Vagina (tissue), 2 donors: Measurements from ENCODE around the gene VPS39. TPM values are rescaled to one million over a fixed set of nuclear protein-coding genes. Genes with fewer than 3 reads are reported as not detected.

Experiments
- DNase-seq, 2 donors: peaks; one replicate each; pipeline ENCODE4 v3.0.0-alpha.2; 2017; ENCODE audit errors: extremely low spot score in 2 of 2
- H3K27ac ChIP-seq: fragments of 200-600 bp; sonication (generic); one replicate; pipeline ENCODE4 v1.5.1; 2019
- H3K27me3 ChIP-seq: fragments of 200-600 bp; sonication (generic); one replicate; pipeline ENCODE4 v1.5.1; 2019
- H3K36me3 ChIP-seq, 2 donors: fragments of 200-600 bp; sonication (generic); one replicate each; pipeline ENCODE4 v1.5.1; 2017 to 2019
- H3K4me1 ChIP-seq: fragments of 200-600 bp; sonication (generic); one replicate; pipeline ENCODE4 v1.5.1; 2019
- H3K4me3 ChIP-seq, 2 donors: fragments of 200-600 bp; sonication (generic); 1 replicate in 1 of 2; 2 replicates in 1 of 2; pipeline ENCODE4 v1.5.1; 2016 to 2019
- H3K9me3 ChIP-seq: fragments of 200-600 bp; sonication (generic); one replicate; pipeline ENCODE4 v1.5.1; 2019
- POLR2A ChIP-seq, 2 donors: fragments of 450-650 bp; IDR thresholded peaks; one replicate each; pipeline ENCODE4 v1.6.1; 2017; ENCODE audit warnings: antibody characterized with exemption in 2 of 2, mild to moderate bottlenecking in 2 of 2, moderate library complexity in 2 of 2
- POLR2AphosphoS5 ChIP-seq, 2 donors: sonication (generic); formaldehyde crosslinking; IDR thresholded peaks; one replicate each; pipeline ENCODE4 v1.9.0; 2017; ENCODE audit warnings: antibody characterized with exemption in 2 of 2, mild to moderate bottlenecking in 2 of 2, low read depth in 1 of 2; ENCODE audit not compliant: insufficient read depth in 1 of 2
- intact Hi-C: fragments of 100-400 bp; cut with DNase I; formaldehyde crosslinking; loops from one replicate; pipeline ENCODE4 v1.15.1; 2023
- total RNA-seq: library from RNA; depleted of rRNA; stranded (reverse); fragments of >200 nt; gene quantifications from one replicate; pipeline ENCODE4 v1.2.3, GENCODE V29; 2016
- TF ChIP-seq, protein P1 (sequence below), 3 experiments: fragments of 450-650 bp in 2 of 3; fragments of 200-600 bp in 1 of 3; sonication (generic) in 1 of 3; IDR thresholded peaks; one replicate each; pipeline ENCODE4 v1.5.1; 2017 to 2019; ENCODE audit warnings: antibody characterized with exemption in 3 of 3, mild to moderate bottlenecking in 2 of 3, moderate library complexity in 2 of 3

VPS39 gene
- total RNA-seq, 1 donor from 2014 or later, result 85.2 TPM

DNA sequence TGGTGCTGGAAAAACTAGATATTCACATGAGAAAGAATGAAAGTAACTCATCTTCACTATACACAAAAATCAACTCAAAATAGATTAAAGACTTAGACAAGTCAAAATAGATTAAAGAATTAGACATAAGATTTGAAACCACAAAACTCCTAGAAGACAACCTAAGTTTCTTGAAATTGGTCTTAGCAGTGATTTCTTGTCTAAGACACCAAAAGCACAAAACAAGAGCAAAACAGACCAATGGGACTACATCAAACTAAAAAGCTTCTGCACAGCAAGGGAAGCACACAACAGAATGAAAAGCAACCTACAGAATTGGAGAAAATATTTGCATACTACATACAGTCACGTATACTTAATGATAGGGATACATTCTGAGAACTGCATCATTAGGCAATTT is 6.5 kb upstream of the VPS39 start:
- DNase-seq, result no peak
- Histone ChIP-seq H3K36me3 (peaks cover 0 to 65% of the 10 kb centered on the region in 2 donors), H3K9me3 (no peaks in the 10 kb centered on the region), H3K4me3 (no peak overlapping the region), H3K27ac (no peak overlapping the region), H3K4me1 (no peaks in the 10 kb centered on the region), H3K27me3 (no peaks in the 10 kb centered on the region)
- intact Hi-C loops, result no loop called here
- TF ChIP-seq POLR2A (IDR thresholded peaks at IDR 0.05) (no peak), POLR2AphosphoS5 (IDR thresholded peaks at IDR 0.05; ENCODE audit: insufficient read depth in 1 of 2, low read depth in 1 of 2) (no peak)
- TF ChIP-seq, protein P1, sequence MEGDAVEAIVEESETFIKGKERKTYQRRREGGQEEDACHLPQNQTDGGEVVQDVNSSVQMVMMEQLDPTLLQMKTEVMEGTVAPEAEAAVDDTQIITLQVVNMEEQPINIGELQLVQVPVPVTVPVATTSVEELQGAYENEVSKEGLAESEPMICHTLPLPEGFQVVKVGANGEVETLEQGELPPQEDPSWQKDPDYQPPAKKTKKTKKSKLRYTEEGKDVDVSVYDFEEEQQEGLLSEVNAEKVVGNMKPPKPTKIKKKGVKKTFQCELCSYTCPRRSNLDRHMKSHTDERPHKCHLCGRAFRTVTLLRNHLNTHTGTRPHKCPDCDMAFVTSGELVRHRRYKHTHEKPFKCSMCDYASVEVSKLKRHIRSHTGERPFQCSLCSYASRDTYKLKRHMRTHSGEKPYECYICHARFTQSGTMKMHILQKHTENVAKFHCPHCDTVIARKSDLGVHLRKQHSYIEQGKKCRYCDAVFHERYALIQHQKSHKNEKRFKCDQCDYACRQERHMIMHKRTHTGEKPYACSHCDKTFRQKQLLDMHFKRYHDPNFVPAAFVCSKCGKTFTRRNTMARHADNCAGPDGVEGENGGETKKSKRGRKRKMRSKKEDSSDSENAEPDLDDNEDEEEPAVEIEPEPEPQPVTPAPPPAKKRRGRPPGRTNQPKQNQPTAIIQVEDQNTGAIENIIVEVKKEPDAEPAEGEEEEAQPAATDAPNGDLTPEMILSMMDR (IDR thresholded peaks at IDR 0.05), result no peak

DNA sequence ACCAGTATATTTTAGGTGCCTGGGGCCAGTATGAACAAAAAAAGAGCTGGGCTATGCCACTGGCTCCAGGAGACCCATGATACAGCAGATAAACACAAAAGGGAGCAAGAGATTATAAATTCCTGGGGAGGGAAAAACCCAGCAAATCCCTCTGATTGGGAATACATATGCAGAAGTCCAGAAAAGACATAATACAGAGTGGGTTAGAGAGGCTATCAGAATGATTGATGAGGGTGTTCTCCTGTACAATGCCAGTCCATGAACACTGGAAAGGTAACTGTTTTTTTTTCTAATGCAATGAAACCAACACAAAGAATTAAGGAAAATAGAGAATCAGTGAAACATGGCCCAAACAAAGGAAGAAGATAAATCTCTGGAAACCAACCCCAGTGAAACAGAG is 5.4 kb upstream of the VPS39 start:
- intact Hi-C loops, result no loop called here
- H3K4me3 ChIP-seq, result no peak overlapping the region
- H3K4me1 ChIP-seq, result no peaks in the 10 kb centered on the region
- DNase-seq, result no peak
- H3K36me3 ChIP-seq, result peaks cover 0 to 54% of the 10 kb centered on the region in 2 donors
- no peak overlapping the region for H3K27ac ChIP-seq
- no peaks in the 10 kb centered on the region for H3K9me3 ChIP-seq
- no peaks in the 10 kb centered on the region for H3K27me3 ChIP-seq
- TF ChIP-seq POLR2AphosphoS5 (IDR thresholded peaks at IDR 0.05; ENCODE audit: insufficient read depth in 1 of 2, low read depth in 1 of 2) (no peak), POLR2A (IDR thresholded peaks at IDR 0.05) (no peak)
- TF ChIP-seq, protein P1 (IDR thresholded peaks at IDR 0.05), result no peak

DNA sequence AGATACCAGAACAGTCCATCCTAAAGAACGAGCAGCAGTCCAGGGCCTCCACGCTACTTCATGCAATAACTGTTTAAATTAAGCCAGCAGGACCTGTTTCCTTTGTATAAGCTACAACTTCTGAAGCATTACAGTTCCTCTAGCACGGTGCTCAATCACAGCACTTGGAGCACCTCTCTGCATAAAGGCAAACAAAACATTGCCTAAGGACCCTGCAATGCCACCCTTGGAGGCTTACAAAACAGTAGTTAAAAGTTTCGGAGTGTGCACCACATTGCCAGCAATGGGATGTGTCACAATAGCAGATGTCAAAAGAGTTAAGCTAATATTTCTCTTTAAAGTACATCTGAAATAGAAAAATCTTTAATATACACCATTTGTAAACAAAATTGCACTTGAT is 2.6 kb upstream of the VPS39 start:
- no peak for DNase-seq
- no peak overlapping the region for H3K4me3 ChIP-seq
- TF ChIP-seq, protein P1 (IDR thresholded peaks at IDR 0.05), result no peak
- TF ChIP-seq POLR2A (IDR thresholded peaks at IDR 0.05) (no peak), POLR2AphosphoS5 (IDR thresholded peaks at IDR 0.05; ENCODE audit: insufficient read depth in 1 of 2, low read depth in 1 of 2) (no peak)
- intact Hi-C loops, result no loop called here
- H3K4me1 ChIP-seq, result peaks cover 21% of the 10 kb centered on the region
- peaks cover 0 to 27% of the 10 kb centered on the region in 2 donors for H3K36me3 ChIP-seq
- H3K27ac ChIP-seq, result no peak overlapping the region
- H3K27me3 ChIP-seq, result no peaks in the 10 kb centered on the region
- H3K9me3 ChIP-seq, result no peaks in the 10 kb centered on the region

DNA sequence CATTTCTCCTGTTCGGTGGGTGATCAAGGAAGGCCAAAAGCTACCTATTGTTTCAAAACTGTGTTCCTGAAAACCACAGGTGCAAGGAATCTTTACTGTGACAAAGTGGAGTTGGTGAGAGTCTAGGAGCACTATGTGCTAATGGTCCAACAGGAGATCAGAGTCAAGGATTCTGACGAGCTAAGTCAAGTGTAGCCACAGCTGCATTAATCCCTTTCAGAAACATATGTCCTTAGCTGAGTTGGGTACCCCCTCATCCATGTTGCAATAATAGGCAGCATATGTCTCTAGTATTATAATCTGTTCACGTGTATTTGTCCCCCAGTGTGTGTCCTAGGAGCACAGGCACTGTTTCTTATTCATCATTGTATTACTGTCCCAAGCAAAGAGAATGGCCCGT is 1.7 kb downstream of the VPS39 start:
- no peaks in the 10 kb centered on the region for H3K27me3 ChIP-seq
- peaks cover 0 to 17% of the 10 kb centered on the region in 2 donors for H3K36me3 ChIP-seq
- H3K4me3 ChIP-seq, result no peak overlapping the region
- no peaks in the 10 kb centered on the region for H3K9me3 ChIP-seq
- no peak for DNase-seq
- peaks cover 36% of the 10 kb centered on the region for H3K4me1 ChIP-seq
- intact Hi-C loops, result no loop called here
- TF ChIP-seq, protein P1 (IDR thresholded peaks at IDR 0.05), result no peak
- TF ChIP-seq POLR2A (IDR thresholded peaks at IDR 0.05), result no peak
- TF ChIP-seq POLR2AphosphoS5 (IDR thresholded peaks at IDR 0.05; ENCODE audit: insufficient read depth in 1 of 2, low read depth in 1 of 2), result no peak
- H3K27ac ChIP-seq, result no peak overlapping the region

DNA sequence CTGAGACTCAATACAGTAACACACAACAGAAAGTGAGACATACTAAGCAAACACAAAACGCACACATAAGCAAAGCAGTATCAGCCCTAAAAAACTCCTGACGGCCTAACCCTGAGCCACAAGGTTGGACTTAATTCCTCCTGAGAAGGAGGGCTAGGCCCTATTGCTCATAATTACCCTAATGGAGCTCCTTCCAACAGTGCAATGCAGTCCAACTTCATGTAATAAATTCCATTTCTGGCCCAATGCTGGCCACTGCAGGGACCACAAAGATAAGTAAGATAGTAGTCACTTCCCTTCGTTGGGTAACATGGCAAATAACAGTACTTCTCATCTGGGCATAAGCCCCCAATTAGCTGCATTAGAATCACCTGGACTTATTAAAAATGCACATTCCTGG is 4.2 kb downstream of the VPS39 start:
- Histone ChIP-seq H3K36me3 (no peaks in the 10 kb centered on the region), H3K27ac (no peak overlapping the region), H3K4me3 (no peak overlapping the region), H3K27me3 (no peaks in the 10 kb centered on the region), H3K9me3 (no peaks in the 10 kb centered on the region), H3K4me1 (peaks cover 36% of the 10 kb centered on the region)
- intact Hi-C loops, result no loop called here
- no peak for DNase-seq
- TF ChIP-seq POLR2AphosphoS5 (IDR thresholded peaks at IDR 0.05; ENCODE audit: insufficient read depth in 1 of 2, low read depth in 1 of 2) (no peak), POLR2A (IDR thresholded peaks at IDR 0.05) (no peak)
- TF ChIP-seq, protein P1 (IDR thresholded peaks at IDR 0.05), result no peak
